Aorta (tissue), 5 donors: ENCODE measurements around the gene USP37. TPM values are rescaled to one million over a fixed set of nuclear protein-coding genes. Genes with fewer than 3 reads are reported as not detected.
A peak's percentile ranks its signal among the peaks of the same experiment; 100 is the strongest.

Experiments
- ATAC-seq: fragments of 200-7000 bp; cut with Tn5 transposase; one replicate; pipeline ENCODE4 v1.9.1; 2022; ENCODE audit warnings: moderate library complexity; ENCODE audit not compliant: low FRiP score
- DNase-seq, 2 donors: peaks; one replicate each; pipeline ENCODE4 v3.0.0-alpha.2; 2020
- H3K27ac ChIP-seq, 2 donors: one replicate each; pipeline ENCODE4 v1.5.1; 2013; ENCODE audit warnings: low read length in 2 of 2, mild to moderate bottlenecking in 2 of 2, moderate library complexity in 2 of 2, control low read depth in 1 of 2, inconsistent platforms in 1 of 2, low read depth in 1 of 2
- H3K27me3 ChIP-seq, 2 donors: one replicate each; pipeline ENCODE4 v1.6.1; 2013; ENCODE audit warnings: control low read depth in 1 of 2, low read length in 1 of 2, mild to moderate bottlenecking in 1 of 2, moderate library complexity in 1 of 2; ENCODE audit not compliant: insufficient read depth in 2 of 2, control insufficient read depth in 1 of 2
- H3K36me3 ChIP-seq, 2 donors: one replicate each; pipeline ENCODE4 v1.6.1; 2013; ENCODE audit warnings: control low read depth in 1 of 2, low read length in 1 of 2, mild to moderate bottlenecking in 1 of 2; ENCODE audit not compliant: insufficient read depth in 2 of 2, control insufficient read depth in 1 of 2
- H3K4me1 ChIP-seq, 2 donors: one replicate each; pipeline ENCODE4 v1.6.1; 2013; ENCODE audit warnings: low read length in 2 of 2, control low read depth in 1 of 2, mild to moderate bottlenecking in 1 of 2, moderate library complexity in 1 of 2; ENCODE audit not compliant: insufficient read depth in 2 of 2, control insufficient read depth in 1 of 2
- H3K4me3 ChIP-seq, 2 donors: one replicate each; pipeline ENCODE4 v1.5.1; 2013; ENCODE audit warnings: low read length in 2 of 2, control low read depth in 1 of 2, mild to moderate bottlenecking in 1 of 2
- H3K9me3 ChIP-seq: one replicate; pipeline ENCODE4 v1.6.1; 2013; ENCODE audit warnings: mild to moderate bottlenecking, low read length; ENCODE audit not compliant: control insufficient read depth
- WGBS, 2 donors: extraction: QIAGEN DNeasy Blood & Tissue Kit; methylation state at CpG; one replicate each; pipeline ENCODE4 v1.1.7; 2013; 5-methylcytosine and 5-hydroxymethylcytosine counted together
- intact Hi-C, 2 donors: fragments of 100-400 bp; cut with DNase I; formaldehyde crosslinking; loops; one replicate each; pipeline versions ENCODE4 v1.14.2 to v1.15.0; 2022
- polyA plus RNA-seq, 2 donors: library from polyadenylated mRNA; stranded (reverse); fragments of 200-250 nt; gene quantifications; one replicate each; pipeline ENCODE4 v1.2.3, GENCODE V29; 2013
- total RNA-seq, 2 donors: library from RNA; stranded (reverse); fragmentation: NEBNext Ultra II Directional; extraction: Animal tissue kit (Norgen Biotek cat#: 25700); gene quantifications; one replicate each; pipeline ENCODE4 v1.2.1, GENCODE V29; 2021
- donor health status: healthy with polysubstance abuse.
- donor health status: Bipolar disorder and iron deficiency.
- donor health status: DM: no; HTN: no; CAD: no.
- donor health status: DM: no; HTN: no; CAD: no.
- donor health status: DM: yes; HTN: yes; CAD: no.

USP37 gene
- total and polyA plus RNA-seq, 4 donors = 1.5 to 22.2 (median 7.8) TPM

DNA sequence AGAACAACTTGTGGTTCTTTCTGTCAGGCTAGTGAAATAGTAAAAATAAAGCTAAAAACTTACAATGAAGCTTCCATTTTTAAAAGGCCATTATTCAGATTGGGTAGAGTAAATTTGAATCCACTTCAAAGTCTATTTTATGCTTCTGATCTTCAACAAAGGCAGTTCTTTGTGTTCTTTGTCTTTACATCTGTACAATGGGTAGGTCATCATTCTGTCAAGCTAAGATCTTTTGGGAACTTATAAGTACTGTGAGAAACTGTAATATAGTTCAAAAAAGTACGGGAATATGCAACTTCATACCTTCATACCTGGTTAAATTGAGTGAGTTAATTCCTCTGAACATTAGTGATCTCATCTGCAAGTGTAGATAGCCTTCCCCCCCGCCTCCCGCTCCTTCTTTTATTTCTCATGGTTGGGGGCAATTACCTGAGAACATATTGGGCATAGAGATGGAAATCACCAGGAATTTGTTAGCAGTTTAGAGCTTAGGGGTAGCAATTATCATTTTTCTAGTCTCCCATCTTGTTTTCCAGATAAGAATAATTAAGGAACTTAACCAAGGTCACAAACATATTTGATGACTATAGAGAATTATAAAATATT is 10.2 kb upstream of the USP37 start:
- Histone ChIP-seq H3K4me1 (no peaks in the 10 kb centered on the region), H3K4me3 (no peak overlapping the region), H3K36me3 (peaks cover 0 to 3% of the 10 kb centered on the region in 2 donors), H3K9me3 (no peaks in the 10 kb centered on the region), H3K27me3 (no peaks in the 10 kb centered on the region), H3K27ac (no peak overlapping the region)
- ATAC-seq (no peak), DNase-seq (no peak)
- intact Hi-C loops = no loop called here
- WGBS, 2 donors = 95% methylated on average over 3 of the region's 3 CpGs

DNA sequence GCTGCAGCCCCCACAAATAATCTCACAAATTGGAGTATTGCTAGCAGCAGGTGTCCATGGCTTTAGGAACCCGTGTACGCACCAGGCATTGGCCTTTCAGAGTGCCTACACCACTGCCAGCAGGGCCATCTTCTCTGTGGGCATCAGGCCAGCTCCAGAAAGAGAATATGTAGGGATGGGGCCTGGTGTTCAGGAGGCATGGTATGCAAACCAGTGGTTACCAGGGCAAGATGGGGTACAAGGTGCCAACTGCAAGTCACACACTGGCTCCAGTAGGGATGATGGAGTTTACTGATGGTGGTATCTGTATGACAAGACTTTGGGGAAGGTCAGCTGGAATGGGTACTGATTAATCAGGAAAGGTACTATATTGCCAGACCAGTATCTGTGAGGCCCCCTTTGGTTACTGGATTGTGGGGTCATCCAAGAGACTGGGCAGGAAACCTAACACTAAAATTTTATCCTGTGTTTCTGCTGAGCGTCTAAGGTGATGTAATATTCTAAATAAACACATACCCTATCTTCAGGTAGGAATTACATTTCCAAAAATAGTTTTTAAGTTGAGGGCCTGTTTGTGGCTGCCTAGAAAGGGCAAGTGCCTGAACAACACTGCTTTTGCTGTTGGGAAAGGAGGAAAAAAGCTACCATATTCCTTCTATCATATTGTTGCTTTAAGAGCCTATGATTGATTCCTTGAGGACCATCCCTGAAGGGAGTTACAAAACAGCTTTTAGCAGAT is 9.5 kb upstream of the USP37 start:
- ATAC-seq (no peak), DNase-seq (no peak)
- intact Hi-C loops = no loop called here
- Histone ChIP-seq H3K27me3 (no peaks in the 10 kb centered on the region), H3K4me1 (no peaks in the 10 kb centered on the region), H3K4me3 (no peak overlapping the region), H3K36me3 (peaks cover 0 to 3% of the 10 kb centered on the region in 2 donors), H3K9me3 (no peaks in the 10 kb centered on the region), H3K27ac (no peak overlapping the region)
- 83 to 89% methylated on average over 3 of the region's 3 CpGs for WGBS, 2 donors

DNA sequence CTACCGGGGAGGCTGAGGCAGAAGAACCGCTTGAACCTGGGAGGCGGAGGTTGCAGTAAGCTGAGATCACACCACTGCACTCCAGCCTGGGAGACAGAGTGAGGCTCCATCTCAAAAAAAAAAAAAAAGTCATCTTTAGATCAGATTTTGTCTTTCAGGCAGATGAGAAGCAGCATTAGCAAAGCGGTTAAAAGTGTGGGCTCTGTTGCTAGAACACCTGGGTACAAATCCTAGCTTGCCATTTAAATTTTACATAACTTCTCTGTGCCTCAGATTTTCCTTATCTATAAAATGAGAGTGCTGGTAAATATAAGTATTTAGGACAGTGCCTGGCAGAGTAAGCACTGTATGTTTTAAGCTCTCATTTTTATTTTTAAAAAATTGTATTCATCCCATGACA is 8.7 kb upstream of the USP37 start:
- no peak overlapping the region for H3K4me3 ChIP-seq
- H3K36me3 ChIP-seq = peaks cover 0 to 3% of the 10 kb centered on the region in 2 donors
- no peaks in the 10 kb centered on the region for H3K9me3 ChIP-seq
- H3K4me1 ChIP-seq = no peaks in the 10 kb centered on the region
- DNase-seq (no peak), ATAC-seq (no peak)
- H3K27ac ChIP-seq = no peak overlapping the region
- intact Hi-C loops = no loop called here
- H3K27me3 ChIP-seq = no peaks in the 10 kb centered on the region
- WGBS, 2 donors = 94 to 96% methylated on average over 4 of the region's 4 CpGs

DNA sequence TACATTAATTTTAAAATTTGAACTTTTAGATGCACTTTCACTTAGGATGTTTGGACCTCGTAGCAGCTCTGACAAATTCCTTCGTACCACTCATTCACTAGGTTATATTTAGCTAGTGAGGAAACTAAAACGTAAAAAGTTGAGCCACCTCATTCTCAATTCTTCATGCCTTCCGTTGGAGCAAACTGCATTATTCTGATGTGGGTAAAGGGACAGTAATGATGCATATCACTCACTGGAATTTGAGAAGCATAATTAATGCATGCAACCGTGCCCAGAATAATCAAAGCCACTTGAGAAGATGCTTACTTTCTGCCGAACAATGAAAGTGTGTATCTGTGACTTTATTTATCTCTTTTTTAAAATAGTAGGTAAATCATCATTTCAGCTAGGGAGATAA is 2.7 kb upstream of the USP37 start:
- Histone ChIP-seq H3K27me3 (no peaks in the 10 kb centered on the region), H3K9me3 (no peaks in the 10 kb centered on the region), H3K36me3 (no peaks in the 10 kb centered on the region), H3K27ac (no peak overlapping the region), H3K4me1 (no peaks in the 10 kb centered on the region), H3K4me3 (no peak overlapping the region)
- WGBS, 2 donors = 7% methylated on average over 6 of the region's 6 CpGs
- DNase-seq (no peak), ATAC-seq (no peak)
- intact Hi-C loops = no loop called here

DNA sequence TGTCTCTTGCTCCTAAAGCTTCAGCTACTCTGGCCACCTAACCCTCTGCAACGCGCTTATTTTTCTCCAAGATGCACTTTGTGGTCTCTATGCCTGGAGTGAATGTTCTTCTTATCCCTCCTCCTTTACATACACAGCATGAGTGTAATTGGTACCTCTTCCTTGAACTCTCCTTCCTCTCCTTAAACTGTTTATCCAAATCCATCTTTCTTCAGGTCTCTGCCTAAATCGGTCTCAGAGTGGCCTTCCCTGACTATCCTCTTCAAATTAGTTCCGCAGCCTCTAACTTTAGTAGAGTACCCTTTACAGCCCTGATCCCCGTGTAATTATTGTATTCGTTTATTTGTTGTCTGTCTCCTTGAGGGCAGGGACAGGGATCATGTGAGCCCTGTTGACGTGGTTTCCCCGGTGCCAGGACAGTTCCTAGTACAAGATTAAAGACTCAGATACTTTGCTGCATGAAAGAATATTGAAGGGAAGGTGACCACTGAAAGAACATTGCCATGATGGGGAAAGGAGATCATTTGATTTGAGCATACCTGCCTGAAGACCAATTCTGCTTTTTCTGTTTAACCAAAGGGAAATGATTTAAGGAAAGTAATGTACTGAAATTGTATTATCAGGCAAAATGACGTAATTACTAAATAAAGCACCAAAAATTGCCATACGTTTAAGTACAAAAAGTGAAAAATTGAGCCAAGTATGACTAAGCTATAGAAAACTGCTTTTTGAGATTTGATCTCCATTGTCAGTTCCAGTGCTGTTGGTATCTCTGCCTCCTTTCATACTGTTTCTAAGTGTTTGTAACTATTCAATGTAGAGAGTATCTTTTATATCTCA is 1.7 kb upstream of the USP37 start:
- no peaks in the 10 kb centered on the region for H3K36me3 ChIP-seq
- no peaks in the 10 kb centered on the region for H3K4me1 ChIP-seq
- peak overlapping the region; percentile 63 to 80 for H3K4me3 ChIP-seq
- intact Hi-C loops = loop anchor here in 1 of 2 donors (2.0 to 10.0 kb wide), 2 partner anchors 163 to 305 kb away; partner anchors contain the start of gene GPBAR1
- ATAC-seq = no peak
- no peaks in the 10 kb centered on the region for H3K27me3 ChIP-seq
- H3K9me3 ChIP-seq = no peaks in the 10 kb centered on the region
- WGBS, 2 donors = 4% methylated on average over 10 of the region's 10 CpGs
- DNase-seq = no peak
- H3K27ac ChIP-seq = peak overlapping the region; percentile 2 to 67

DNA sequence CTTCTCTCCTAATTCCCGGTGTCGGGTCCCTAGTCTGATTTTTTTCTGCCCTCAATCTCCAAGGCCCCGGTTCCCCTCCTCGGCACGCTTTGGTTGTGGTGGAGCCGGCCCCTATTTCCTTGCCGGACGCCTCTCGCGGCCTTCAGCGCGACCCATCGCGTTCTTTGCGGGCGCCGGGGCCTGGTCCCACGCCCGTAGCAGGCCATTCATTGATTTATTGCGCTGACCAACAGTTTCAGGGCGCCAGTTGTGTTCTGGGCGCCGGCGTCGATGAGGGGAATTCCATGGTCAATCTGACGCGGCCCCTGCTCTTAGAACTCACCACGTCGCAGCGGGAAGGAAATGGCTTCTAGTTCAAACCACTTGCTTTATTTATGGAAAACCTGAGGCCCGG is 884 bp upstream of the USP37 start:
- Histone ChIP-seq H3K27me3 (no peaks in the 10 kb centered on the region), H3K27ac (peak overlapping the region; percentile 2 to 71), H3K4me3 (peak overlapping the region; percentile 63 to 80), H3K9me3 (no peaks in the 10 kb centered on the region), H3K36me3 (no peaks in the 10 kb centered on the region), H3K4me1 (no peaks in the 10 kb centered on the region)
- WGBS, 2 donors = 0 to 1% methylated on average over 31 of the region's 31 CpGs
- ATAC-seq = peak; percentile 60
- intact Hi-C loops = loop anchor here in 1 of 2 donors (2.0 to 10.0 kb wide), 2 partner anchors 162 to 304 kb away; partner anchors contain the start of gene GPBAR1
- peak; percentile 64 to 81 for DNase-seq

DNA sequence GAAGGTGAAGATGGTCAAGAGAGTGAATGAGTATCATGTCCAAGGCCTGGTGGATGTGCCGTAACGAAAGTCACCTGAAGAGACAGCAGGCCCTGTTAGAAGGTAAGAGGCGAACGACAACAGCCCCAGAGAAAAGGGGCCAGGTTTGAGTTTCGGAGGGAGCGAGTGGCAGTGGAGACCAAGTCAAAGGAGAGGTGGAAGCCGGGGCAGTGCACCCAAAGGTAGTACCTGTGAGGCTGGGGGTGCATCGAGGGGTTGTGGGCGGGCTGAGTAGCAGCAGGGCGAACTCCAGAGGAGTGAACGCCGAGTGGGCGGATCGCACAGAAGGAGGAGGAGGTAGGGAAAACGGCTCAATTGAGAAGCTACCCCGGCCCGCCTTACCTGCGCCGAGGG is 358 bp downstream of the USP37 start:
- WGBS, 2 donors = 0 to 1% methylated on average over 19 of the region's 19 CpGs
- Histone ChIP-seq H3K4me1 (no peaks in the 10 kb centered on the region), H3K9me3 (no peaks in the 10 kb centered on the region), H3K4me3 (peak overlapping the region; percentile 49 to 56), H3K36me3 (no peaks in the 10 kb centered on the region), H3K27me3 (no peaks in the 10 kb centered on the region), H3K27ac (peak overlapping the region in 1 of 2 donors; percentile 82)
- intact Hi-C loops = loop anchor here in 1 of 2 donors (2.0 to 10.0 kb wide), 2 partner anchors 161 to 303 kb away; partner anchors contain the start of gene GPBAR1
- ATAC-seq (peak; percentile 60), DNase-seq (no peak)

DNA sequence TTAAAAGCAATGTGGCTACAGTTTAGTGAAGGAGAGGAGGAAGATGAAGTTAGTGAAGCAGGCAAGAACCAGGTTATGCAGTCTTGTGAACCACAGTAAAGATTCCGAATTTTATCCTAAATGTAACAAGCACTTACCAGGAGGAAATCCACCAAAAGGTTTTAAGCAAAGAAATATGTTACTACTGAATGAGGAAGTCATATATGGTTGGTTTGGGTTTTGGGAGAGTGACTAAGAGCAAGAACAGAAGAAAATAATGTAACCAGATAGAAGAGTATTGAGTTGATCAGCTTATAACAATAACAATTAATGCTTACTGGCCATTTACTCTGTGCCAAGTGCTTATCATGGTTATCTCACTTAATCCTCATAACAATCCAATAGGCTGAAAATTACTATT is 1.9 kb downstream of the USP37 start:
- Histone ChIP-seq H3K36me3 (no peaks in the 10 kb centered on the region), H3K9me3 (no peaks in the 10 kb centered on the region), H3K4me1 (no peaks in the 10 kb centered on the region), H3K4me3 (no peak overlapping the region), H3K27ac (no peak overlapping the region), H3K27me3 (no peaks in the 10 kb centered on the region)
- WGBS, 2 donors = 78 to 79% methylated on average over 1 of the region's 1 CpG
- ATAC-seq = no peak
- intact Hi-C loops = loop anchor here in 1 of 2 donors (10.0 kb wide), 1 partner anchor 301 kb away; the partner anchor contains the start of gene GPBAR1
- no peak for DNase-seq
